ENCODE data around the gene ADGRF3. TPM values are rescaled to one million over a fixed set of nuclear protein-coding genes. Genes with fewer than 3 reads are reported as not detected.

Gene ADGRF3
- total and polyA plus RNA-seq, 10 of the 15 experiments (the other 5 are each of a cell fraction or from before 2014, with no cell fraction given), result 0.03 to 3.1 (median 0.84) TPM

- TF ChIP-seq SKIL (IDR thresholded peaks at IDR 0.05; ENCODE audit: low read depth, poor library complexity, severe bottlenecking), result no peak
- no peak for TF ChIP-seq BHLHE40 (IDR thresholded peaks at IDR 0.05; ENCODE audit: borderline replicate concordance in 1 of 2, low read depth in 2 of 2, low read length in 1 of 2)
- TF ChIP-seq RAD21 (IDR thresholded peaks at IDR 0.05; ENCODE audit: insufficient read depth, low read depth, low read length), result no peak
- no peak for TF ChIP-seq ATF2 (IDR thresholded peaks at IDR 0.05; ENCODE audit: low read length)
- no peak for TF ChIP-seq DPF2 (IDR thresholded peaks at IDR 0.05)
- no peak for TF ChIP-seq ASH2L (IDR thresholded peaks at IDR 0.05; ENCODE audit: borderline replicate concordance, low read depth)
- no peak for TF ChIP-seq ZBTB33 (IDR thresholded peaks at IDR 0.05)
- TF ChIP-seq USF2 (IDR thresholded peaks at IDR 0.05; ENCODE audit: borderline replicate concordance, low read depth, low read length), result no peak
Measured at GRCh38 chr2:26281226-26281625, 65.4 kb downstream of the ADGRF3 start (continued).

Data from GM12878 (cell line).